IgD-negative memory B cell (primary cell): Measurements from ENCODE around the gene MAMDC4. TPM values are rescaled to one million over a fixed set of nuclear protein-coding genes. Genes with fewer than 3 reads are reported as not detected.
"Not testable (repeated sequence)": the region's sequence is repeated elsewhere in the genome, so short reads cannot be mapped to it uniquely, and the experiment has no call there.

Experiments
- H3K27ac Mint-ChIP-seq, 3 donors: one replicate each; pipeline ENCODE4 v1.8.0; 2020 to 2022; ENCODE audit warnings: mild to moderate bottlenecking in 3 of 3, mixed read lengths in 3 of 3, moderate library complexity in 1 of 3
- H3K27me3 Mint-ChIP-seq: one replicate; pipeline ENCODE4 v1.8.0; 2021; ENCODE audit warnings: mixed read lengths
- H3K36me3 Mint-ChIP-seq: one replicate; pipeline ENCODE4 v1.8.0; 2020; ENCODE audit warnings: mild to moderate bottlenecking, mixed read lengths
- H3K4me1 Mint-ChIP-seq, 3 donors: one replicate each; pipeline ENCODE4 v1.8.0; 2020 to 2022; ENCODE audit warnings: mixed read lengths in 3 of 3, mild to moderate bottlenecking in 1 of 3
- H3K4me3 Mint-ChIP-seq, 4 donors: one replicate each; pipeline ENCODE4 v1.8.0; 2020 to 2022; ENCODE audit warnings: mild to moderate bottlenecking in 4 of 4, mixed read lengths in 4 of 4, moderate library complexity in 3 of 4
- H3K9me3 Mint-ChIP-seq, 3 donors: one replicate each; pipeline ENCODE4 v1.8.0; 2020 to 2021; ENCODE audit warnings: mixed read lengths in 3 of 3, mild to moderate bottlenecking in 1 of 3
- polyA plus RNA-seq: library from polyadenylated mRNA; unstranded; fragments of 300-500 nt; fragmentation: Illumina TruSeq; gene quantifications from one replicate; pipeline ENCODE4 v1.2.3, GENCODE V29; 2021

MAMDC4 gene
- polyA plus RNA-seq, 1 donor from 2014 or later = 0.11 TPM

DNA sequence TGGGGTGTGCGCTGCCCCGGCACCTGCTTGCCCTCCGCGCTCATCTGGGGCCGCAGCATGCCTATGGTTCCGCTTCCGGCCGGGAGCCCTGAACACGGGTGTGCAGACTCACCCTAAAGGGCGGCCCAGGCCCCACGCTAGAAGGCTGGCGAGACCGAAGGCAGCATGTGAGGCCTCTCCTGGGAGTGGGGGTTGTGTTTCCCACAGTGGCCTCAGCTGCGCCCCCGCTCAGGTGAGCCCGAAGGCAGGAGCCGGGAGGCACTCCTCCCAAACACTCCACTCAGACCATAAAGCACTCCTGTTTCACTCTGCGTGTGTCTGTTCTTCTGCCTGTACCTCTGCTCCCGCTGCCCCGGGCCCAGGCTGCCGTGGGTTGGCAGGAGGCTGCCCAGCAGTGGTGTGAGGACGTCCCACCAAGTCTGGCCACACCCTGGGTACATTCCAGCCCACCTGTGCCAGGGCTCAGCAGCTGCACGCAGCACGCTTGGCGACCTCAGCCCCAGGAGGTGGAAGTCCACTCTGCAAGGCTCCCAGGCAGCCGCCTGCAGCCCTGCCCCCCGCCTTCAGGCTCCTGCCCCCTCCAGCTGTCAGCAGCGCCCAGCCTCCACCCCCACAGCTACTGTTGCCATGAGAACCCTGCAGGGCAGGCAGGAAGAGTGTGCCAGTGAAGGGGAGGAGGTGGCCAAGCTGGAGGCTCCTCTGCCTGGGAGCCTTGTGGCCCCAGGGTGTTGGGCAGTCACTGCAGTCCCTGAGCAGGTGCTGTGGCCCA lies 11.1 kb upstream of the MAMDC4 start:
- peaks cover 4% of the 10 kb centered on the region for H3K27me3 Mint-ChIP-seq
- H3K27ac Mint-ChIP-seq = peak overlapping the region in 1 of 3 donors; percentile 90
- H3K36me3 Mint-ChIP-seq = no peaks in the 10 kb centered on the region
- H3K9me3 Mint-ChIP-seq = no peaks in the 10 kb centered on the region
- H3K4me1 Mint-ChIP-seq = peaks cover 3 to 5% (median 4%) of the 10 kb centered on the region in 3 donors
- H3K4me3 Mint-ChIP-seq = peak overlapping the region in 1 of 4 donors; percentile 89

GRCh38 chr9:136841646-136842379 lies 10.3 kb upstream of the MAMDC4 start:
- peak overlapping the region; percentile 86 to 95 (median 90) for H3K27ac Mint-ChIP-seq
- H3K27me3 Mint-ChIP-seq, H3K36me3 Mint-ChIP-seq, H3K9me3 Mint-ChIP-seq, H3K4me1 Mint-ChIP-seq: not testable (repeated sequence)
- H3K4me3 Mint-ChIP-seq = peak overlapping the region; percentile 87 to 96 (median 92)

DNA sequence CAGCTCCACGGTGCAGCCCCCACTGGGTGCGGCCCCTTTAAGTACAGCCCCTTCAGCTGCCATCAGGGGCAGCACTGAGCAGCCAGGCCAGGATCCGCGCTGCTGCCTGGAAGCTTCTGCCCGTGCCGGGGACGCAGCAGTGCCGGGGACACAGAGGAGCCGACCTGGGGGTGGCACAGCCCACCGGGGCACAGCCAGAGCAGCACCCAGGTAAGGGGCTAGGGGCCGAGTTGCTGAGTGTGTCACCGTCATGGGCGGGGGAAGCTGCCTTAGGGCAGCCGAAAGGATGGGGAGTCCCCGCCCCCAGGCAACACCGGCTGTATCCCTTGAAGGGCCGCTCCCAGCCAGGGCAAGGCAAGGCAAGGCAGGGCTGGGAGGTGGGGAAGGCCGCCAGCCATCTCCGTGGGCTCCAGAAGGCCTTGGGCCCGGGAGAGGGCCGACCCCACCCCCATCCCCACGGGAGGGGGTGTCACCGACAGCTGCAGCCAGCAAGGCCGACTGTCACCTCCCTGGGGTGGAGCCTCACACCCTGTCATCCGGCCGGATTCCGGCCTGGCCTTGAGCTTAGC lies 9.7 kb upstream of the MAMDC4 start, which contains the start of gene AJM1:
Gene AJM1 (plus strand): TSS at position 99 of the 569 bp plus-strand sequence. CDS start 1,937 bp downstream, outside the sequence.
- H3K9me3 Mint-ChIP-seq, H3K27me3 Mint-ChIP-seq, H3K4me1 Mint-ChIP-seq, H3K36me3 Mint-ChIP-seq: not testable (repeated sequence)
- Mint-ChIP-seq H3K4me3 (peak within 1 kb of the TSS; percentile 87 to 96 (median 94)), H3K27ac (peak within 1 kb of the TSS; percentile 86 to 95 (median 90))

- not testable (repeated sequence) for H3K9me3 Mint-ChIP-seq, H3K4me1 Mint-ChIP-seq, H3K36me3 Mint-ChIP-seq
- H3K4me3 Mint-ChIP-seq = peak overlapping the region; percentile 72 to 92 (median 86)
- H3K27ac Mint-ChIP-seq = peak overlapping the region; percentile 81 to 94 (median 85)
- peaks cover 12% of the 10 kb centered on the region for H3K27me3 Mint-ChIP-seq
Measured at GRCh38 chr9:136843159-136843800, 8.9 kb upstream of the MAMDC4 start.

DNA sequence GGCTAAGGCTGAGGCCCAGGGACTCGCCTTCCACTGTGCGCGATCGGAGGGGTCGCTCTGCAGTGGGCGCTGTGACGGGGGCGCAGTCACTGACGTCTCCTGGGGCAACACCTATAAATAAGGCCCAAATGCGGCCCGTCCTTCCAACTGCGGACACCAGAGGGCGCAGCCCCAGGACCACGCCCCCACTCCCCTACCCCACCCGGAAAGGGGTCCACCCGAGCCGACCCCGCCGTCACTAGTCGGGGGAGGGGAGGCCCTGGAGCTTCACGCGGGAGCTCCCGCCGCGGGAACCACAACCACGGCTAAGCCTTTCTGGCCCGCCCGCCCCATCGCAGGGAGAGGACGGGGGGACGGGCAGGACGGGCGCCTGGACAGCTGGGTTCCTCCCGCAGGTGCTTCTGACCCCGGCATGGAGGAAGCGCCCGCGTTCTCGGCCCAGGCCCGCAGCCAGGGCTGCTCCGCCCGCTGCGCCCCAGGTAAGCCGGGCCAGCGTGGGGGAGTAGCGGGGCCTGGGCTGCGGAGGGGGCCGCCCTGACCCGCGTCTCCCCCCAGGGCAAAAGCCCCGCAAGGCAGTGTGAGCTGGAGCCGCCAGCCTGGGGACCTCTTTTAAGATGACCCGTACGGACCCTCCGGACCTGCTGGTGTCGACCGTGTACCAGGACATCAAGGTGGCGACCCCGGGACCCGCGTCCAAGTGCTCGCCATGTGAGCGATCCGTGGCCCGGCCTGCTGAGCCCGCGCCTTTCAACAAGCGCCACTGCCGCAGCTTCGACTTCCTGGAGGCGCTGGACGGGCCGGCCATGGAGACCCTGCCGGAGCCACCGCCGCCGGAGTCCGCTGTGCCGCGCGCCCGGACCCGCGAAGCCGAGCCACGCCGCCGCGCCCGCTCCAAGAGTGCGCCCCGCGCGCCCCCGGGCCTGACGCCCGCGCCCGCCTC lies 8.1 kb upstream of the MAMDC4 start:
- Mint-ChIP-seq H3K27me3 (peaks cover 12% of the 10 kb centered on the region), H3K4me3 (peak overlapping the region; percentile 72 to 92 (median 86)), H3K27ac (peak overlapping the region; percentile 81 to 94 (median 85))
- H3K36me3 Mint-ChIP-seq, H3K4me1 Mint-ChIP-seq, H3K9me3 Mint-ChIP-seq: not testable (repeated sequence)

DNA sequence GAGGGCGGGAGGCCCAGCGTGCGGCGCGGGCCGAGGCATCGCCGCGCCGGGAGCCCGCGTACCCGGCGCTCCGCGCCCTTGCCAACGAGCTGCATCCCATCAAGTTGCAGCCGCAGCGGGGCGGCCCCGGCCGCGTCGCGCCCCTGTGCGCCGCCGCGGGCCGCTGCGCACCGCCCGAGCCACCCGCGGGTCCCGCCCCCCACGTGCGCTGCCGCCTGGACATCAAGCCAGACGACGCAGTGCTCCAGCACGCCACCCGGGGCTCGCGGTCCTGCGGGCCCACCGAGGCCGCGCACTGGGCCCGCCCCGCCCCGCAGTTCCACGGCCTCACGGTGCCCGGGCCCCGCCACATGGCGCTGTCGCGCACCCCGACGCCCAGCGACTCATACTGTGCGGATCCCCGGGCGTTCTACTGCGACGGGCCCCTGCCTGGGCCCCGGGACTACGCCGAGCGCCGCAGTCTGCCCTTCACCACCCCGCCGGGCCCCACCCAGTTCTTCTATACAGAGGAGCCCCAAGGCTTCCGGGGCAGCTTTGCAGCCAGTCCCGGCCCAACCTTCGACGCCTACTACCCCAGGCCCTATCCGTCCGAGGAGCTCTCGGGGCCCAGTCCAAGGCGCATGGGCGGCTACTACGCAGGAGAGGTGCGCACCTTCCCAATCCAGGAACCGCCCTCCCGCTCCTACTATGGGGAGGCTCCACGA lies 7.2 kb upstream of the MAMDC4 start:
- Mint-ChIP-seq H3K9me3 (peaks cover 0 to 2% (median 0%) of the 10 kb centered on the region in 3 donors), H3K27ac (peak overlapping the region in 1 of 3 donors; percentile 92), H3K27me3 (peaks cover 12% of the 10 kb centered on the region), H3K36me3 (no peaks in the 10 kb centered on the region), H3K4me3 (peak overlapping the region in 3 of 4 donors; percentile 30 to 81 (median 60)), H3K4me1 (peaks cover 8 to 10% (median 9%) of the 10 kb centered on the region in 3 donors)

- Mint-ChIP-seq H3K9me3 (peaks cover 0 to 2% (median 0%) of the 10 kb centered on the region in 3 donors), H3K27ac (peak overlapping the region in 1 of 3 donors; percentile 92), H3K27me3 (peaks cover 12% of the 10 kb centered on the region), H3K4me1 (peaks cover 8 to 10% (median 9%) of the 10 kb centered on the region in 3 donors), H3K36me3 (no peaks in the 10 kb centered on the region), H3K4me3 (peak overlapping the region in 3 of 4 donors; percentile 30 to 81 (median 60))
Measured at GRCh38 chr9:136845465-136846260, 6.5 kb upstream of the MAMDC4 start.

- Mint-ChIP-seq H3K4me3 (peak overlapping the region in 3 of 4 donors; percentile 21 to 80 (median 27)), H3K4me1 (peaks cover 8 to 10% (median 9%) of the 10 kb centered on the region in 3 donors), H3K27ac (peak overlapping the region in 2 of 3 donors; percentile 87 to 93), H3K36me3 (no peaks in the 10 kb centered on the region), H3K9me3 (peaks cover 0 to 2% (median 0%) of the 10 kb centered on the region in 3 donors), H3K27me3 (peaks cover 12% of the 10 kb centered on the region)
Measured at GRCh38 chr9:136846376-136847087, 5.6 kb upstream of the MAMDC4 start.

DNA sequence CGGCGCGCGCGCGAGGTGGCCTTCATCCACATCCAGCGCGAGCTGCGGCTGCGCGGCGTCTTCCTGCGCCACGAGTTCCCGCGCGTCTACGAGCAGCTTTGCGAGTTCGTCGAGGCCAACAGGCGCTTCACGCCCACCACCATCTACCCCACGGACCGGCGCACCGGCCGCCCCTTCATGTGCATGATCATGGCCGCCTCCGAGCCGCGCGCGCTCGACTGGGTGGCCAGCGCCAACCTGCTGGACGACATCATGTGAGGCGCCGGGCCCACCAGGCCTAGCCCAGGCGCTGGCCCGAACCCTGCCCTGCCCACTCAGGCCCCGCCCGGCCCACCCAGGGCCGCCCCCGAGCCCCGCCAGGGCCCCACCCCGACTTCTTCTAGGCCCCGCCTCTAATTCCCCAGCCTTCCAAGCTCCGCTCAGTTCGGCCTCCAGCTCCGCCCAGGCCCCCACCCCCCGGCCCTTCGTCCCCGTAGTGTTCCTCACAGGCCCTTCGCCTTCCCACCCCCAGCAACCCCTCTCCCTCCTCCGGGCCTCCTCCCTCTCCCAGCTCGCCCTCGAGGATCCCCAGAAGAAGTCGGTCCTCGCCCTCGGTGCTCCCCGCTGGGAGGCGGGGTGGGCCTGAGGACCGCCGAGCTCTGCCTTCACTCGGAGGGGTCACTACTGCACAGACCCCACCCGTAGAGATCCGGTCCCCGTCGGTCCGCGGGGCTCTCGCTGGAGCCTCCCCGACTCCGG lies 4.9 kb upstream of the MAMDC4 start:
- Mint-ChIP-seq H3K4me3 (peak overlapping the region; percentile 83 to 93 (median 92)), H3K36me3 (no peaks in the 10 kb centered on the region), H3K27me3 (peaks cover 12% of the 10 kb centered on the region), H3K27ac (peak overlapping the region; percentile 86 to 95 (median 93)), H3K4me1 (peaks cover 6 to 9% (median 8%) of the 10 kb centered on the region in 3 donors), H3K9me3 (peaks cover 0 to 2% (median 0%) of the 10 kb centered on the region in 3 donors)

GRCh38 chr9:136847826-136848392 lies 4.2 kb upstream of the MAMDC4 start:
- peak overlapping the region; percentile 86 to 95 (median 93) for H3K27ac Mint-ChIP-seq
- H3K4me3 Mint-ChIP-seq = peak overlapping the region; percentile 83 to 93 (median 92)
- peaks cover 0 to 2% (median 0%) of the 10 kb centered on the region in 3 donors for H3K9me3 Mint-ChIP-seq
- peaks cover 12% of the 10 kb centered on the region for H3K27me3 Mint-ChIP-seq
- H3K36me3 Mint-ChIP-seq = no peaks in the 10 kb centered on the region
- H3K4me1 Mint-ChIP-seq = peaks cover 5 to 9% (median 8%) of the 10 kb centered on the region in 3 donors

- H3K36me3 Mint-ChIP-seq = no peaks in the 10 kb centered on the region
- peaks cover 5 to 7% (median 7%) of the 10 kb centered on the region in 3 donors for H3K4me1 Mint-ChIP-seq
- H3K27ac Mint-ChIP-seq = peak overlapping the region in 2 of 3 donors; percentile 96 to 97
- H3K4me3 Mint-ChIP-seq = peak overlapping the region; percentile 92 to 97 (median 95)
- peaks cover 10% of the 10 kb centered on the region for H3K27me3 Mint-ChIP-seq
- H3K9me3 Mint-ChIP-seq = peaks cover 0 to 2% (median 0%) of the 10 kb centered on the region in 3 donors
Measured at GRCh38 chr9:136848393-136849037, 3.6 kb upstream of the MAMDC4 start.
